HG03280 (cell line): Measurements from ENCODE around the gene IER5L.
"Not testable (repeated sequence)": the region's sequence is repeated elsewhere in the genome, so short reads cannot be mapped to it uniquely, and the experiment has no call there.

Experiments
- ATAC-seq: cut with Tn5 transposase; IDR thresholded peaks from one replicate; pipeline ENCODE4 v1.9.1; 2021; ENCODE audit warnings: mild to moderate bottlenecking, moderate library complexity; ENCODE audit not compliant: unreplicated experiment

The IER5L gene

GRCh38 chr9:129163198-129163670 is 14.8 kb downstream of the IER5L start:
- not testable (repeated sequence) for ATAC-seq

GRCh38 chr9:129162497-129163197 is 15.4 kb downstream of the IER5L start:
- no peak for ATAC-seq

GRCh38 chr9:129161534-129161837 is 16.6 kb downstream of the IER5L start:
- ATAC-seq, result no peak

GRCh38 chr9:129160712-129161533 is 17.1 kb downstream of the IER5L start:
- no peak for ATAC-seq

- ATAC-seq, result no peak
Measured at GRCh38 chr9:129156163-129156562, 21.9 kb downstream of the IER5L start.

DNA sequence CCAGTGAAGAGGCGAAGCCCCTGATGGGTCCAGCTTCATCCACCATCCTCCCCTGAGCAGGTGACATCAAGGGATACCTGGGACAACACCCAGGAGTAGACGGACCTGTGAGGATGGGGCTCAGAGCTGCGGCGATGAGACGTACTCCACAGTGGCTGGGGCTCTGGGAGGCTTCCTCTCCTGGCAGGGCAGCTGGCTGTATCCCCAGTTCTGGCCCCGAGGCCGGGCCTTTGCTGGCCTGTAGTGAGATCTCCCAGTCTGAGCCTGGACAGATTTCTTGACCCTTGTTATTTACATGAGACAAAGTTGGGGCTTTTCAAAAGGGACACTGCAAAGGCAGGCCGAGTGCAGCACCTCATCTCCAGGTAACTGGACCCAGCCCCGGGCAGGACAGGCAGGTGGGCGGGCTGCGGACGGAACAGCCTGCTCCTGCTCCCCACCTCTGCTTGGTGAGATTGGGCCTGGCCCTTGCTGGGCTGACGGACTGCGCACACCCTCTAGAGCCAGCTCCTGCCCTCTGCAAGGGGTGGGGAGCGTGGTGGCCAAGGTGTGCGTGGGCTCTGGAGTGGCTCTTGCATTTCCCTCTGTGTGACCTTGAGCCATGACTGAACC is 23.1 kb downstream of the IER5L start:
- ATAC-seq, result no peak

DNA sequence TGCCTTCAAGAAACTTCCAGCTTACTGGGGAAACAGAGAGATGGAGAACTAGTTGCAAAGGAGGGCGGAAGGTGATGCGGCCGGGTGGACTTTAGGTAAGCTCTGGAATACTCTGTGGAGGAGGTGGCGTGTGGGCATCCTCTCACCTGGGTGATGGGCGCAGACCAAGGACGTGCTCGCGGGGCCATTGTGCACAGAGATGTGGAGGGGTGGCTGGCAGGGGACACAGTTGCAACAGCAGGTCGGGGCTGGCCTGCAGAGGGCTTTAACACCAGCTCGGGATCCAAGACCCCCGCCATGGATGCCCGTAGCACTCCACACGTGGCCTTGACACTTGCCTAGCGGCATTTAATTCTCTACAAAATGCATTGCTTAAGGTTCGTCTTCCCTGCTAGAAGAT is 26.6 kb downstream of the IER5L start:
- ATAC-seq, result no peak

DNA sequence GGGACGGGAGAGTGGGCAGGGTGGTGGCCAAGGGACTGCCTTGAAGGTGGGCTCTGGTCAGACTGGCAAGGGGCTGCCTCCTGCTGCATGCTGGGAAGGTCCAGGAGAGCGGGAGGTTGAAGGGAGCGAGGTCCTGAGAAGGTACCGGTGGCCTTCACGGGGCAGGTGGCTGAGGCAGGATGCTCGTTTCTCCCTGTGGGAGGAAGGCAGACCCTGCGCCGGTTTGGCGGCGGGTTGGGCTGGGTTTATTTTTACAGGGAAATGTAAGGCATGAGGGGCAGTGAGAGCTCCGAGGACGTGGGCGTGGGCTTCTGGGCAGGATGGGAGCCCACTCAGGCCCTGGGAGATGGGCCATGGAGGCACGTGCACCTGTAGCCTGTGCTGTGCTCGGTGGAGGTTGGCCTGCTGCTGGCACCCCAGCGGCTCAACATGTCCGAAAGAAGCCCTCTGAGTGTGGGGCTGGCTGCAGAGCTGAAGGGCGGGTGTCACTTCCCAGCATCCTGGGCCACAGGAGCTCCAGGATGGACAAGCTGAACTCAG is 27.3 kb downstream of the IER5L start:
- ATAC-seq, result no peak

GRCh38 chr9:129150122-129150521 is 27.9 kb downstream of the IER5L start:
- ATAC-seq, result no peak

GRCh38 chr9:129149442-129149841 is 28.6 kb downstream of the IER5L start:
- ATAC-seq, result no peak

DNA sequence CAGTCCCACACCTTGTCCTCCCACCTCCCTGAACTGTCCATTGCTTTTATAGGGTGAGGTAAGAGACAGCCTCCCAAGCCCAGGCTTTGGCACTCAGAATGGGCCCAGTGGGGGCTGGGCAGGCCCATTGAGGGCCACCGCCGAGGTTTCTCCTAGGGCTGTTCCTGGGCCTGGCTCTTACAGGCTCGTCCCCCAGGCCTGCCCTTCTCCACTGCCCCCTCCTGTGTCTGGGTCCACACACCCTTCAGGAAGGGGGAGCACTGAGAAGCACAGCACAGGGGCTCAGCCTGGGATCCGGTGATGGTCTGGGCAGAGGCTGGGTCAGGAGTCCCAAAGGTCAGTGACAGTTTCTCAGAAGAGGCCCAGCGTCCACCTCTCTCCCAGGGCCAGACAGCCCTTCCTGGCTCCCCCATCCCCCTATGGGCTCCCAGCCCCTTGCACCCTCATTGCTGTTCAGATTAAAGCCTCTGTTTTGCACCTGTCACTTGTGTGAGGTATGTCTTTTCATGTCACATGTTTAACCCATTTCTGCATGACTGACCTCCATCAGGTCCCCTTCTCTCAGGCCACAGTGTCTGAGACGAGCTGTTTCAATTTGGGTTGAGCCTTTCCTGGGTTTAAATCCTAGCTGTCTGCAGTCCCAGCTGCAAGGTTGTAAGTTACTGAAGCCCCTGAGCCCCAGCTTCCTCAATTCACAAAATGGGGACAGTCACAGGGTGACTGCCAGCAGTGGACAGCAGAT is 29.4 kb downstream of the IER5L start:
- ATAC-seq, result no peak

DNA sequence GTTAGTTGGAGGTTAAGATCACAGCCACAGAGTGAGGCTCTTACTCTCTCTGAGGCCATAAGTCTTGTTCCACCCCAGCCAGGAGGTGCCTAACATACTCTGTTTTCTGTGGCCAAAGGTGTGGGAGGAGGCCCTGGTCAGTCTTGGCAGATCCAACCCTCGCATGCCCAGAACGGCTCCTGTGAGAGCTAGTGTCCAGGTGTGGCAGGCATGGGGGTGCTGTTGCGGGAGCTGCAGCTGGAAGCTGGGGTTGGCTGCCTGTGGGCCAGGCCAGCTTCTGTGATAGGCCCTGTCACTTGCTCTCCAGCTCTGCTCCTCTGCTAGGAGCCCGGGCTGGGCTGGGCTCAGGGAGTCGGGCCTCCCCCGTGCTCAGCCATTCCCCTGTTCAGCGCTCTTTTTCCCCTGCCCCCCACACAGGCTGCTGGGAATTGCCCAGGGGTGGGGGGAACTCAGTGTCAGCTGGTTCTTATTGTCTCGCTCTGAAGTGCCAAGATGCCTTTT is 31.6 kb downstream of the IER5L start:
- ATAC-seq, result no peak

- ATAC-seq, result no peak
Measured at GRCh38 chr9:129145841-129146292, 32.2 kb downstream of the IER5L start.

GRCh38 chr9:129145316-129145715 is 32.7 kb downstream of the IER5L start:
- ATAC-seq, result no peak

DNA sequence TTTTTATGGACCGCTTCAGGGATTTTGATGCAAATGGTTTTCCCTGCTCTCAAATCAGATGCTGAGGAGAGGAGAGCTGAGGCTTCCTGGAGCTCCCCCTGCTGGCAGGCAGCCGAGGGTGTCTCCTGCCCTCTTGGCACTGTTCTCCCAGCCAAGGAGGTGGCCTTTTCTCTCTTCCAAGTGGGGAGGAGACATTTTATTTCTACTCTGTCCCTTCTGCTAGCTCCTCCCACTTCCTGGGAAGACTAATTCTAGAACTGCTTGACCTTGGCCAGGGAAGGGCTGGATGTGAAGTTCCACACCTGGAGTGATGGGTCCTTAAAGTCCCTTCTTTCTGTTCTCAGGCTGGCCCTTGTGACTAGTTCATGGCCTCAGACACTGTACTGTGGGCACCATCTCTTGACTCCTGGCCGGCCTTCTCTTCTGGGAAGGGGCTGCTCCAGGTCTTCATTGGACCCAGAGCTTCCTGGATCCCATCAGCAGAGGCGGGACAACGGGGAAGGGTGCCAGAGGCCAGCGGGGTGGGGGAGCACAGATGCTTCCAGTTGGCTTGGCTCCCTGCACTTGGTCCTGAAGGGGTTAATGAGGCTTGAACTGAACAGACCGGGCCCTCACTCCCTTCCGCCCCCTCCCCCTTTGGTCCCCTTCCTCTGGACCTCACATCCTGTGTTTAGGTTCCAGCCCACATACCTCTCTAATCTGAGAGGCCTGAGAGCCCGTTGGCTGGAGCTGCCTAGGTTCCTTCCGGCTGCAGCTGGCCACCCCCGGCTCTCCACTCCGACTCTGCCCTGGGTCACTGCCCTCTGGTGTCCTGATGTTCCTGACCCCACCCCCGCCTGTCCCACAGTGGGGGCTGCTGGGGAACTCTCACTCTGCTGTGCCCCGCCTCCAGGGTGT is 34.8 kb downstream of the IER5L start:
- ATAC-seq, result no peak

GRCh38 chr9:129142138-129142935 is 35.7 kb downstream of the IER5L start:
- no peak for ATAC-seq

- no peak for ATAC-seq
Measured at GRCh38 chr9:129141066-129142041, 36.7 kb downstream of the IER5L start.
